Measurements from ENCODE around the gene SLC17A3. TPM values are rescaled to one million over a fixed set of nuclear protein-coding genes. Genes with fewer than 3 reads are reported as not detected.

SLC17A3 gene, protein sequence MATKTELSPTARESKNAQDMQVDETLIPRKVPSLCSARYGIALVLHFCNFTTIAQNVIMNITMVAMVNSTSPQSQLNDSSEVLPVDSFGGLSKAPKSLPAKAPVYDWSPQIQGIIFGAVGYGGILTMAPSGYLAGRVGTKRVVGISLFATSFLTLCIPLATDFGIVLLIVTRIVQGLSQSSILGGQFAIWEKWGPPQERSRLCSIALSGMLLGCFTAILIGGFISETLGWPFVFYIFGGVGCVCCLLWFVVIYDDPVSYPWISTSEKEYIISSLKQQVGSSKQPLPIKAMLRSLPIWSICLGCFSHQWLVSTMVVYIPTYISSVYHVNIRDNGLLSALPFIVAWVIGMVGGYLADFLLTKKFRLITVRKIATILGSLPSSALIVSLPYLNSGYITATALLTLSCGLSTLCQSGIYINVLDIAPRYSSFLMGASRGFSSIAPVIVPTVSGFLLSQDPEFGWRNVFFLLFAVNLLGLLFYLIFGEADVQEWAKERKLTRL
- total RNA-seq (2012; rRNA removed): not detected in 2 replicates

DNA sequence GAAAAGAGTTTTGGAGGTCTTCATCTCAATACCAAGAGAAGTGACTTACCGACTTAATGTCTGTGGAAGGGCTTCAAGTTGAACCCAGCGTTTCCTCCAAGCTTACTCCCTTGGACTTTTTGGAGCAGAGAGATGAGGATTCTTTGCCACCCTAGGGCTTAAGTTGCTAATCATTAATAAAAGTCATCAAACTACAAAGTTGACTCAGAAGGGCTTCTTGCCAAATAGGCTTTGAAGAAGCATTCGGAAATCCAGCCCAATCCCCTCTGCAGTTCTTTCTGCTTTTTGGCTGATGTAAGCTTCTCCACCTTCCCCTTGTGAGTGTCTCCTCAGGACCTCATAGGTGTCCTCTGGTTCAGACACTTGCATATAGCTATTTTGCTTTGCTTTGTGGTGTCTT lies at the start of gene SLC17A3:
TSS of gene SLC17A3 (minus strand) at position 126 of the 400 bp plus-strand sequence. CDS start 5,856 bp downstream, outside the sequence.
- H3K4me3 ChIP-seq (ENCODE audit: low read length): no peak within 1 kb of the TSS
- H3K9ac ChIP-seq (ENCODE audit: low read depth, low read length): no peak within 1 kb of the TSS
- H3K36me3 ChIP-seq (ENCODE audit: insufficient read depth, low read length): no peaks in the 10 kb centered on the region
- no peaks in the 10 kb centered on the region for H3K4me1 ChIP-seq (ENCODE audit: control insufficient read depth, insufficient read depth, low read length)
- no peaks in the 10 kb centered on the region for H3K9me3 ChIP-seq (replicated peaks; ENCODE audit: low read length)
- peaks cover 5% of the 10 kb centered on the region for H3K27me3 ChIP-seq (ENCODE audit: control insufficient read depth, insufficient read depth, low read length)
- no peak within 1 kb of the TSS for H3K4me2 ChIP-seq (ENCODE audit: low read length)

DNA sequence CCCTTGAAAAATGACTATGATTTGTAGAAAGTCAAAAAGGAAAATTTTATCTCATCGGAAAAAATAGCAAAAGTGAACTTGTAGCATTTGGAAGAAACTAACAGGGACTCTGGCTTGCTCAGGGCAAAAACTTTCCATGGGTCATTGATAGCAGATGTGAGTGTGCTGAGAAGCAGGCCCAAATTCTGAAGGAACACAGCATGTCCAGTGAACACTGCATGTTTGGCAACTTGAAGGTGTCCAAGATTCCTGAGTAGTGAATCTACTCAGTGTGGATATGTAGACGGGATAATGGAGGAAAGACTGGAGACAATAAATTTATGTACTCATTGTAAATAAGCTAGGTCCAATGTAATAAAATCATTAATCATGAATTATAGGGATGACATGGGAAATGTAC lies 48.3 kb upstream of the SLC17A3 start:
- Histone ChIP-seq H3K4me1 (ENCODE audit: control insufficient read depth, insufficient read depth, low read length) (no peaks in the 10 kb centered on the region), H3K9ac (ENCODE audit: low read depth, low read length) (no peak overlapping the region), H3K4me2 (ENCODE audit: low read length) (no peak overlapping the region), H3K27me3 (ENCODE audit: control insufficient read depth, insufficient read depth, low read length) (no peaks in the 10 kb centered on the region), H3K9me3 (replicated peaks; ENCODE audit: low read length) (no peaks in the 10 kb centered on the region), H3K4me3 (ENCODE audit: low read length) (no peak overlapping the region), H3K36me3 (ENCODE audit: insufficient read depth, low read length) (no peaks in the 10 kb centered on the region)

DNA sequence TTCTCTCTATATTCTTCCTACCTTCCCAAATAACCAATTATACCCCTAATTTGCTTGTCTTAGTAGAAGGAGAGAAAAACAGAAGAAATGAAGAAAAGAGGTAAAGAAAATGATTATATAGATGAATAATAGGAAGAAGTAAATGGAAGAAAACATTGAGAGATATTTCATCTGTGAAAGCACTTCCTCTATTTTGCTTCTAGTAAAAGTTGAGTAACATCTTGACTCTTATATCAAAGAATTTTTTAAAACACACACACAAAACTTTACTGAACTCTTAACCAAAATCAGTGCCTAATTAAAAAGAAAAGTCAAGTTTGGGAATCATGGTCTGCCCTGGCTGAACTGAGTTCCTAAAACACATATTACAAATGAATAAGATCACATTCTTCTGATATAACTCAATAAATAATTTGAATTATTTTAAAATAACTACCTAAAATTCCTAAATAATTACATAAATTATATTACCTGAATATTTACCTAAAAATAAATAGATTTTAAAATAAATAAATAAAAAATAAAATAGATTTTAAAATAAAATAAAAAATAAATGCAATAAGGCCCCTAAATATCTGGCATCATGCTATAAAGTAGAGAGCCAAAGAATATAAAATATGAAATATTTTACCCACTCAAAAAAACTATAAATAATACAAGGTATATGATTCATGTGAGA lies 47.6 kb upstream of the SLC17A3 start:
- Histone ChIP-seq H3K4me1 (ENCODE audit: control insufficient read depth, insufficient read depth, low read length) (no peaks in the 10 kb centered on the region), H3K4me3 (ENCODE audit: low read length) (no peak overlapping the region), H3K9me3 (replicated peaks; ENCODE audit: low read length) (no peaks in the 10 kb centered on the region), H3K27me3 (ENCODE audit: control insufficient read depth, insufficient read depth, low read length) (no peaks in the 10 kb centered on the region), H3K9ac (ENCODE audit: low read depth, low read length) (no peak overlapping the region), H3K36me3 (ENCODE audit: insufficient read depth, low read length) (no peaks in the 10 kb centered on the region), H3K4me2 (ENCODE audit: low read length) (no peak overlapping the region)

DNA sequence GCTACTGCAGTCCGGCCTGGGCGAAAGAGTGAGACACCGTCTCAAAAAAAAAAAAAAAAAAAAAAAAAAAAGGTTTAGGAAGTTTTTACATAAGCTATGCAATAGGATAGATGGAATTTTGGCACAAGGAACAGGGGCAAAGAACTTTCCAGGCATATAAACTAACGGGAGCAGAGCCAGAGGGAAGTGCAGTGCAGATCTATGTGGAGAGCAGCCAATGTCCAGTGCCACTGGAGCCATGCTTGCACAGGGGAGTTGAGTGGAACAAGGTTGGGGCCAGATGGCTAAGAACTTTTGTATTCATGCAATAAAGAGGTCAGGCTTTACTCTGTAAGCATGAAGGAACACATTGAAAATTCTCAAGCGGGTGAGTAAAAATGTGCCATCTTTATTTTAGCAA lies 45.6 kb upstream of the SLC17A3 start:
- no peaks in the 10 kb centered on the region for H3K9me3 ChIP-seq (replicated peaks; ENCODE audit: low read length)
- no peak overlapping the region for H3K4me2 ChIP-seq (ENCODE audit: low read length)
- H3K9ac ChIP-seq (ENCODE audit: low read depth, low read length): no peak overlapping the region
- no peaks in the 10 kb centered on the region for H3K36me3 ChIP-seq (ENCODE audit: insufficient read depth, low read length)
- no peaks in the 10 kb centered on the region for H3K27me3 ChIP-seq (ENCODE audit: control insufficient read depth, insufficient read depth, low read length)
- H3K4me3 ChIP-seq (ENCODE audit: low read length): no peak overlapping the region
- H3K4me1 ChIP-seq (ENCODE audit: control insufficient read depth, insufficient read depth, low read length): no peaks in the 10 kb centered on the region

DNA sequence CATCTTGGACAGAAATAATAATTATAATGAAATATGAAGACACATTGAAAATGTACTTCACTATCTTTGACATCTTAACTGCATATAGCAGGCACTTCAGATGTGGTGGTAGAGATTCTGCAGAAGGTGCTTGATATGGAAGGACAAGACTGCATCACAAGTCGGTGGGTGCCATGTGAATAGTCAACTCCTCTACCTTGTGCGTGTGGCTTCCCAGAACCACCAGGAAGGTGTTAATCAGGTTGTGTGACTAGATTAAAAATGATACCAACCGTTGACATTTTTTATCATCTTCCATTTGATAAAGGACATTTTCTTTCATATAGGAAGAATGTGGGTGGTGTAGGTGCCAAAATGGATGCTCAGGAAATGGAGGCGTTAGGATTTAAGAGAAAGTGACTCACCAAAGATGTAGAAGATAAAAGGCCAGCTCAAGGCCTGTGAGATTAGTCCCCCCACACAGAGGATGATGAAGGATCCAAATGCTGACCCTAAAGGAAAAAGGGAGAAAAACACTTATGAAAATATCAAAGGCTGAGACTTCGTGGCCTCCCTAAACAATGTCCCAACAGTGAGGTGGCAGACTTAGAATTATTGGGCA lies 44.1 kb upstream of the SLC17A3 start:
- Histone ChIP-seq H3K27me3 (ENCODE audit: control insufficient read depth, insufficient read depth, low read length) (no peaks in the 10 kb centered on the region), H3K36me3 (ENCODE audit: insufficient read depth, low read length) (no peaks in the 10 kb centered on the region), H3K9me3 (replicated peaks; ENCODE audit: low read length) (no peaks in the 10 kb centered on the region), H3K4me3 (ENCODE audit: low read length) (no peak overlapping the region), H3K4me1 (ENCODE audit: control insufficient read depth, insufficient read depth, low read length) (no peaks in the 10 kb centered on the region), H3K4me2 (ENCODE audit: low read length) (no peak overlapping the region), H3K9ac (ENCODE audit: low read depth, low read length) (no peak overlapping the region)

DNA sequence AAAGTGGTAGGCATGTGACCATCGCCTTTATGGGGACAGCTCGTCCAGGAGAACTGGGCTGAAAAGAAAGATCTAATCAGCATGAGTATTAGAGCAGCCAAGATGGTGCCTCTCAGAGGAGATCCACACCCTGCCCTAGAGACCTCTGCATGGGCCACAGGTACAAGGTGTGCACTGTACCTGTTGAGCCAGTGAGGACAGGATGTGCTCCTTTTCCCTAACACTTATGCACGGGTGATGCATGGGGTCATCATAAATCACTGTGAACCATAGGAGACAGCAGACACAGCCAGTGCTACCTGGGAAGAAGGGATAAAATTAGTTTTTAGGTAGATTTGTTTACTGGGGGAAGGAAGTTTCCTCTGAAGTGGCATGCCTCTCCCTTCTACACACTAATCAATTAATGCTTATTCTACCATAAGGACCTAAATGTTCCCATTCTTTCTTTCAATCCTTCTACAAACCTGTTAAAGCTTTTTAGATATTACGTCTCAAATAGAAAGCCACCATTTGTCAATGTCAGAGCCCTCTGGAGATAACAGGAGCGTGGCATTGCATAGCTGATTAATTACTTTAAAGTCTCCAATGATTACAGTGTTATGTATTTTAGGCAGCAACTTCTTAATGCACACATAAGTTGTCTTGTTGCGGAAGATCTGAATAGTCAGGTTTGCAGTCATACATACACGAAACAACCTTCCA lies 42.9 kb upstream of the SLC17A3 start:
- Histone ChIP-seq H3K9ac (ENCODE audit: low read depth, low read length) (no peak overlapping the region), H3K4me1 (ENCODE audit: control insufficient read depth, insufficient read depth, low read length) (no peaks in the 10 kb centered on the region), H3K9me3 (replicated peaks; ENCODE audit: low read length) (no peaks in the 10 kb centered on the region), H3K4me2 (ENCODE audit: low read length) (no peak overlapping the region), H3K4me3 (ENCODE audit: low read length) (no peak overlapping the region), H3K27me3 (ENCODE audit: control insufficient read depth, insufficient read depth, low read length) (no peaks in the 10 kb centered on the region), H3K36me3 (ENCODE audit: insufficient read depth, low read length) (no peaks in the 10 kb centered on the region)

DNA sequence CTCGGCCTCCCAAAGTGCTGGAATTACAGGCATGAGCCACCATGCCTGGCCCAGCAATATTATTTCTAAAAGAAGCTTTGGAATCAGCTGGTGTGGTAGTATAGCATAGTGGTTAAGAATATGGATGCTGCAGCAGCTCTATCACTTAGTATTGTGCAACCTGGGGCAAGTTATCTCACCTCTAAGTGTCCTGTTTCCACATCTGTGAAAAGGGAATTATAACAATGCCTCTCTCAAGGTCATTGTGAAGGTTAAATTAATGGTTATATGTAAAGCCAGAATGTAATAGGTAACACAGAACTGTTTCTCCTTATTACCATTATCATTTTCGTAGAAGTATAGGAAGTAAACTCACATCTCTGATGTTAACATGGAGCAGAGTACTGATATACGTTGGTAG lies 42.3 kb upstream of the SLC17A3 start:
- Histone ChIP-seq H3K4me1 (ENCODE audit: control insufficient read depth, insufficient read depth, low read length) (no peaks in the 10 kb centered on the region), H3K4me3 (ENCODE audit: low read length) (no peak overlapping the region), H3K36me3 (ENCODE audit: insufficient read depth, low read length) (no peaks in the 10 kb centered on the region), H3K9me3 (replicated peaks; ENCODE audit: low read length) (no peaks in the 10 kb centered on the region), H3K4me2 (ENCODE audit: low read length) (no peak overlapping the region), H3K9ac (ENCODE audit: low read depth, low read length) (no peak overlapping the region), H3K27me3 (ENCODE audit: control insufficient read depth, insufficient read depth, low read length) (no peaks in the 10 kb centered on the region)

DNA sequence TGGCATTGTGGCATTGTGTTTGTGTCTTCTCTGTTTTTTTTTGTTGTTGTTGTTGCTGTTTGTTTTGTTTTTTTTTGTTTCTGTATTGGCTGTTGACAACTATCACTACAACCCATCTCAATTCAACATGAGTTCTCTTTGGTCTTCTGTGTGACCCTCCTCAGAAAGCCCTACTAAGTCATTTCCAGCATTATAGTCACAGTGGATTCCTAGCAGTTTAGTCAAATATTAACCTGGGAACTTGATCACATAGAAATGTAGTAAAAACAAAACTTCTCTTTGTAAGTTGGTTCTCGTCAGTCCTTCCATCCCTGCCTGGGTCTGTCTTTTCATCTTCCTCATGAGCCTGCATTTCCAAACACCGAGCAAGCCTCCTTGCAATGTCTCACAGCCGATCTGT lies 39.7 kb upstream of the SLC17A3 start:
- Histone ChIP-seq H3K27me3 (ENCODE audit: control insufficient read depth, insufficient read depth, low read length) (no peaks in the 10 kb centered on the region), H3K36me3 (ENCODE audit: insufficient read depth, low read length) (no peaks in the 10 kb centered on the region), H3K9ac (ENCODE audit: low read depth, low read length) (no peak overlapping the region), H3K4me2 (ENCODE audit: low read length) (no peak overlapping the region), H3K9me3 (replicated peaks; ENCODE audit: low read length) (no peaks in the 10 kb centered on the region), H3K4me3 (ENCODE audit: low read length) (no peak overlapping the region), H3K4me1 (ENCODE audit: control insufficient read depth, insufficient read depth, low read length) (no peaks in the 10 kb centered on the region)

DNA sequence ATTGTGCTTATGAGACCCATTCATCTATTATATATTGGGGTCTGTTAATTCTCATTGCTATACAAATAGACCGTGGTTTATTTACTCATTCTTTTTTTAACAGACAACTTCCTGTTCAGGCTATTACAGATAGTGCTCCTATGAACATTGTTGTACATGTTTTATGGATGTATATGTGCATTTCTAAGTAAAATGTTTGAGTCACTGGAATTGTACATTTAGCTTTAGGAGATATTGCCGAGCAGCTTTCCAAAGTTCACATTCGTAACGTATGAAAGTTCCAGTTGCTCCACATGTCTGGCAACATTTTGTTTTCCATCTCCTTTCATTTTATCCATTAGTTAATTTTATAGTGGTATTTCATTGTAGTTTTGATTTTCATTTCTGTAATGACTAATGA lies 37.3 kb upstream of the SLC17A3 start:
- H3K4me1 ChIP-seq (ENCODE audit: control insufficient read depth, insufficient read depth, low read length): no peaks in the 10 kb centered on the region
- H3K9me3 ChIP-seq (replicated peaks; ENCODE audit: low read length): no peaks in the 10 kb centered on the region
- H3K4me2 ChIP-seq (ENCODE audit: low read length): no peak overlapping the region
- H3K27me3 ChIP-seq (ENCODE audit: control insufficient read depth, insufficient read depth, low read length): peaks cover 3% of the 10 kb centered on the region
- no peak overlapping the region for H3K9ac ChIP-seq (ENCODE audit: low read depth, low read length)
- no peak overlapping the region for H3K4me3 ChIP-seq (ENCODE audit: low read length)
- no peaks in the 10 kb centered on the region for H3K36me3 ChIP-seq (ENCODE audit: insufficient read depth, low read length)

DNA sequence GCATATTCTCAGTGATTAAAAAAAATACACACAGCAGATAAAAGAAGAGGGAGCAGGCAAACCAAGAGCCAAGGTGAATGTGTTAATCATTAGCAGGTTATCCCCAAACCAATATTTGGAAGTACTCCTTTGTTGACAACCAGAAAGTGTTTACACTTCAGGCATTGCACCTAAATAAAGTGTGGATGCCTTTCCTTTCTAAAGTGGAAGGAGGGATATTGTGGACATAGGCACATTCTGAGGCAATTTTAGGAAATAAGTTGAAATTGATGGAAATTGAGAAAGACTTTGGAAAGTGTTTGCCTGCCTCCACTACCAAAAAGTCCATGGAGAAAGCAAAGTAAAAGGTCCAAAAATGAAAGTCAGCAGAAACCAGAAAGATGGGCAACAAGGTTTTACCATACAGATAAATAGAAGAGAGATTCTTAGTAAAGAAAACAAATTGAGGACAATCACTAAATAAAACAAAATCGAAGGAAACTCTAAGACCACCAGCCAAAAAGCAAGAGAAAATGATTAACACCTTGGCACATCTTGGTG lies 33.5 kb upstream of the SLC17A3 start:
- Histone ChIP-seq H3K9me3 (replicated peaks; ENCODE audit: low read length) (no peaks in the 10 kb centered on the region), H3K36me3 (ENCODE audit: insufficient read depth, low read length) (no peaks in the 10 kb centered on the region), H3K4me2 (ENCODE audit: low read length) (no peak overlapping the region), H3K4me1 (ENCODE audit: control insufficient read depth, insufficient read depth, low read length) (no peaks in the 10 kb centered on the region), H3K27me3 (ENCODE audit: control insufficient read depth, insufficient read depth, low read length) (peaks cover 3% of the 10 kb centered on the region), H3K4me3 (ENCODE audit: low read length) (no peak overlapping the region), H3K9ac (ENCODE audit: low read depth, low read length) (no peak overlapping the region)

Data from skeletal muscle satellite cell (primary cell).